IMR-90 (cell line): ENCODE results near the gene PTGDR. TPM values are rescaled to one million over a fixed set of nuclear protein-coding genes. Genes with fewer than 3 reads are reported as not detected.

Source experiments
- ATAC-seq: fragments of 200-7000 bp; cut with Tn5 transposase; 2 replicates; pipeline ENCODE4 v1.9.1; 2020; ENCODE audit warnings: low read depth, mild to moderate bottlenecking, moderate library complexity
- BruUV-seq: library from RNA; stranded (reverse); fragments of 400-500 nt; replicated peaks from 2 replicates; lab custom pipeline; 2021; lab: Mats Ljungman, UMichigan
- CTCF ChIA-PET: fragments of 300-600 bp; formaldehyde crosslinking; extraction: SDS; loops from one replicate; lab custom pipeline; 2021; ENCODE audit warnings: antibody characterized with exemption; lab: Yijun Ruan, JAX
- POLR2A ChIA-PET: fragments of 300-600 bp; sonication (Branson Sonifier 250); formaldehyde crosslinking; loops from one replicate; lab custom pipeline; 2022; ENCODE audit warnings: antibody characterized with exemption; ENCODE audit not compliant: unreplicated experiment; lab: Charles Lee
- DNase-seq: peaks from one replicate; pipeline ENCODE4 v3.0.0; 2013
- H2AFZ ChIP-seq: replicated peaks from 2 replicates; pipeline ENCODE3; 2013; ENCODE audit warnings: low read length, mild to moderate bottlenecking; ENCODE audit not compliant: poor library complexity
- H2AK5ac ChIP-seq: 2 replicates; pipeline ENCODE4 v1.6.1; 2013; ENCODE audit warnings: low read depth, low read length, inconsistent platforms
- H2AK9ac ChIP-seq: replicated peaks from 2 replicates; pipeline ENCODE3; 2013; ENCODE audit warnings: mild to moderate bottlenecking, low read depth, low read length, moderate library complexity; ENCODE audit not compliant: poor library complexity
- H2BK120ac ChIP-seq: 2 replicates; pipeline ENCODE4 v1.6.1; 2013; ENCODE audit warnings: low read depth, low read length, inconsistent platforms
- H2BK15ac ChIP-seq: 3 replicates; pipeline ENCODE4 v1.6.1; 2013; ENCODE audit warnings: low read depth, low read length, inconsistent platforms
- H2BK20ac ChIP-seq: 2 replicates; pipeline ENCODE4 v1.6.1; 2013; ENCODE audit warnings: low read depth, mild to moderate bottlenecking, inconsistent platforms, low read length, moderate library complexity
- H2BK5ac ChIP-seq: 2 replicates; pipeline ENCODE4 v1.6.1; 2013; ENCODE audit warnings: mild to moderate bottlenecking, low read depth, low read length, inconsistent platforms; ENCODE audit not compliant: poor library complexity, severe bottlenecking
- H3K14ac ChIP-seq: replicated peaks from 2 replicates; pipeline ENCODE4 v1.6.1; 2013; ENCODE audit warnings: low read depth, low read length, inconsistent platforms
- H3K18ac ChIP-seq: 2 replicates; pipeline ENCODE4 v1.6.1; 2013; ENCODE audit warnings: low read depth, low read length, control low read depth
- H3K23ac ChIP-seq: 2 replicates; pipeline ENCODE4 v1.6.1; 2013; ENCODE audit warnings: low read depth, low read length, inconsistent platforms
- H3K27ac ChIP-seq: 2 replicates; pipeline ENCODE4 v1.5.1; 2013; ENCODE audit warnings: mild to moderate bottlenecking, control low read depth, low read length; ENCODE audit not compliant: insufficient read depth
- H3K27me3 ChIP-seq: 2 replicates; pipeline ENCODE4 v1.6.1; 2013; ENCODE audit warnings: low read length; ENCODE audit not compliant: control insufficient read depth, insufficient read depth
- H3K36me3 ChIP-seq: 2 replicates; pipeline ENCODE4 v1.6.1; 2013; ENCODE audit warnings: low read length, mixed read lengths; ENCODE audit not compliant: control insufficient read depth, insufficient read depth
- H3K4ac ChIP-seq: 2 replicates; pipeline ENCODE4 v1.6.1; 2013; ENCODE audit warnings: low read depth, low read length, inconsistent platforms
- H3K4me1 ChIP-seq: 2 replicates; pipeline ENCODE4 v1.6.1; 2013; ENCODE audit warnings: low read length, mixed read lengths; ENCODE audit not compliant: control insufficient read depth, insufficient read depth
- H3K4me2 ChIP-seq: 2 replicates; pipeline ENCODE4 v1.6.1; 2013; ENCODE audit warnings: low read depth, mild to moderate bottlenecking, control low read depth, low read length, moderate library complexity
- H3K4me3 ChIP-seq: 2 replicates; pipeline ENCODE4 v1.5.1; 2013; ENCODE audit warnings: low read depth, mild to moderate bottlenecking, control low read depth, low read length, moderate library complexity; ENCODE audit not compliant: insufficient read depth
- H3K56ac ChIP-seq: 2 replicates; pipeline ENCODE4 v1.6.1; 2013; ENCODE audit warnings: low read length, inconsistent platforms; ENCODE audit not compliant: insufficient read depth; ENCODE audit errors: extremely low read depth
- H3K79me1 ChIP-seq, 2 experiments: 2 replicates each; pipeline ENCODE4 v1.6.1; 2013; ENCODE audit warnings: low read length in 2 of 2, inconsistent platforms in 1 of 2, low read depth in 1 of 2
- H3K9ac ChIP-seq: 2 replicates; pipeline ENCODE4 v1.6.1; 2013; ENCODE audit warnings: low read depth, low read length, control low read depth
- H3K9me1 ChIP-seq: 2 replicates; pipeline ENCODE4 v1.6.1; 2013; ENCODE audit warnings: low read length, inconsistent platforms; ENCODE audit not compliant: insufficient read depth
- H3K9me3 ChIP-seq: 2 replicates; pipeline ENCODE4 v1.6.1; 2013; ENCODE audit warnings: low read length; ENCODE audit not compliant: control insufficient read depth, insufficient read depth
- H4K20me1 ChIP-seq: 2 replicates; pipeline ENCODE4 v1.6.1; 2013; ENCODE audit warnings: low read length, inconsistent platforms; ENCODE audit not compliant: insufficient read depth
- H4K5ac ChIP-seq: 2 replicates; pipeline ENCODE4 v1.6.1; 2013; ENCODE audit warnings: mild to moderate bottlenecking, low read depth, low read length, control low read depth
- H4K8ac ChIP-seq, 2 experiments: 2 replicates each; pipeline ENCODE4 v1.6.1; 2013; ENCODE audit warnings: low read depth in 2 of 2, low read length in 2 of 2, control low read depth in 1 of 2, inconsistent platforms in 1 of 2
- H4K91ac ChIP-seq: 2 replicates; pipeline ENCODE4 v1.6.1; 2013; ENCODE audit warnings: low read depth, low read length, inconsistent platforms; ENCODE audit not compliant: insufficient read depth
- BHLHE40 ChIP-seq: fragments of 150-350 bp; IDR thresholded peaks from 2 replicates; pipeline ENCODE4 v1.6.1; 2016; ENCODE audit warnings: mild to moderate bottlenecking, low read depth, low read length
- CHD1 ChIP-seq: IDR thresholded peaks from 2 replicates; pipeline ENCODE4 v1.6.1; 2012; ENCODE audit warnings: low read depth, low read length, improper control_type of control experiment
- MAFK ChIP-seq: IDR thresholded peaks from 2 replicates; pipeline ENCODE4 v1.6.1; 2012; ENCODE audit warnings: low read depth, low read length, improper control_type of control experiment
- MAZ ChIP-seq: IDR thresholded peaks from 2 replicates; pipeline ENCODE4 v1.6.1; 2012; ENCODE audit warnings: low read depth, mild to moderate bottlenecking, low read length, improper control_type of control experiment, moderate library complexity, borderline replicate concordance
- MXI1 ChIP-seq: IDR thresholded peaks from 2 replicates; pipeline ENCODE4 v1.6.1; 2012; ENCODE audit warnings: low read depth, mild to moderate bottlenecking, low read length, moderate library complexity, borderline replicate concordance
- NFE2L2 ChIP-seq: fragments of 150-350 bp; IDR thresholded peaks from 2 replicates; pipeline ENCODE4 v1.6.1; 2016; ENCODE audit warnings: low read depth, mild to moderate bottlenecking, low read length
- POLR2A ChIP-seq: IDR thresholded peaks from 2 replicates; pipeline ENCODE4 v1.6.1; 2012; ENCODE audit warnings: mild to moderate bottlenecking, low read depth, low read length
- RCOR1 ChIP-seq: IDR thresholded peaks from 2 replicates; pipeline ENCODE4 v1.6.1; 2012; ENCODE audit warnings: mild to moderate bottlenecking, low read length, improper control_type of control experiment; ENCODE audit not compliant: insufficient replicate concordance
- RFX5 ChIP-seq: IDR thresholded peaks from 2 replicates; pipeline ENCODE4 v1.8.0; 2012; ENCODE audit warnings: low read depth, mild to moderate bottlenecking, low read length, moderate library complexity
- SMC3 ChIP-seq: fragments of 150-350 bp; IDR thresholded peaks from 2 replicates; pipeline ENCODE4 v1.6.1; 2016; ENCODE audit warnings: low read depth, mild to moderate bottlenecking, antibody characterized with exemption, low read length, moderate library complexity
- dilution Hi-C: fragments of 300-500 bp; cut with HindIII; formaldehyde crosslinking; loops from one replicate; pipeline ENCODE4 v1.14.3; 2018; ENCODE audit warnings: low sequenced_read_pairs; ENCODE audit not compliant: unreplicated experiment
- in situ Hi-C: fragments of 300-500 bp; cut with MboI; formaldehyde crosslinking; loops from 3 replicates; pipeline ENCODE4 v1.14.3; 2019; ENCODE audit warnings: low sequenced_read_pairs, inconsistent platforms, mixed read lengths
- intact Hi-C: fragments of 100-400 bp; cut with micrococcal nuclease; formaldehyde crosslinking; loops from 2 replicates; pipeline ENCODE4 v1.10.0; 2022
- polyA plus RNA-seq, 3 experiments: library from polyadenylated mRNA; depleted of rRNA; stranded (reverse); fragments of >200 nt; gene quantifications; 2 replicates each; pipeline ENCODE4 v1.2.3, GENCODE V29; 2012; ENCODE audit warnings: low replicate concordance in 1 of 3
- total RNA-seq: library from RNA; depleted of rRNA; stranded (reverse); fragments of >200 nt; gene quantifications from 2 replicates; pipeline ENCODE4 v1.2.3, GENCODE V29; 2012
- TF ChIP-seq, protein P1 (sequence below): fragments of 150-350 bp; IDR thresholded peaks from 2 replicates; pipeline ENCODE4 v1.6.1; 2017; ENCODE audit warnings: mild to moderate bottlenecking, antibody characterized with exemption, low read length, low read depth
- TF ChIP-seq, protein P2 (sequence below): conservative IDR thresholded peaks from 2 replicates; pipeline ENCODE4 v1.5.1; 2012; ENCODE audit warnings: mild to moderate bottlenecking, low read depth, low read length, improper control_type of control experiment
- TF ChIP-seq, protein P3 (sequence below): fragments of 150-350 bp; IDR thresholded peaks from 2 replicates; pipeline ENCODE4 v1.6.1; 2016; ENCODE audit warnings: low read depth, mild to moderate bottlenecking, low read length, moderate library complexity, borderline replicate concordance

PTGDR gene
- total and polyA plus RNA-seq, 2 of the 4 experiments (the other 2 are of a cell fraction), result not detected

DNA sequence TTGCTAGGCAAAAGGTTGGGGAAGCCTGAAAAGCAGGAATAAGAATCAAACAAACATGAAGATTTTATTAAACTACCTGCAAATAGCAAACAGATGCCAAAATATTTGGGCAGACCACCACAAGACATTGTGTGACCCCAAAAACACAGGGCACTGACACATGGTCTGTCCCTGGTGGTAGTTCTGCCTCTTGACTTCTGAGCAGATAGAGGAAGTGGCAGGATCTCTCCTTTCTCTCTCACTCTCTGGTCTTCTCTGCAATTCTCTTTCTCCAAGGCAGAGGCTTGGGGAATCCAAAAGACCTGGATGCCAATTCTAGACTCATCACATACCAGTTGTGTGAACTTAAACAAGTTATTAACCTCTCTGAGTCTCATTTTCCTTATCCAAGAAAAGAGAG lies 4.3 kb upstream of the PTGDR start:
- TF ChIP-seq POLR2A (no peak), RFX5 (no peak), NFE2L2 (no peak), MAFK (no peak), SMC3 (no peak), RCOR1 (no peak), CHD1 (no peak), MAZ (no peak), BHLHE40 (no peak), MXI1 (no peak)
- TF ChIP-seq, protein P1, sequence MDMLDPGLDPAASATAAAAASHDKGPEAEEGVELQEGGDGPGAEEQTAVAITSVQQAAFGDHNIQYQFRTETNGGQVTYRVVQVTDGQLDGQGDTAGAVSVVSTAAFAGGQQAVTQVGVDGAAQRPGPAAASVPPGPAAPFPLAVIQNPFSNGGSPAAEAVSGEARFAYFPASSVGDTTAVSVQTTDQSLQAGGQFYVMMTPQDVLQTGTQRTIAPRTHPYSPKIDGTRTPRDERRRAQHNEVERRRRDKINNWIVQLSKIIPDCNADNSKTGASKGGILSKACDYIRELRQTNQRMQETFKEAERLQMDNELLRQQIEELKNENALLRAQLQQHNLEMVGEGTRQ, result no peak
- TF ChIP-seq, protein P2, sequence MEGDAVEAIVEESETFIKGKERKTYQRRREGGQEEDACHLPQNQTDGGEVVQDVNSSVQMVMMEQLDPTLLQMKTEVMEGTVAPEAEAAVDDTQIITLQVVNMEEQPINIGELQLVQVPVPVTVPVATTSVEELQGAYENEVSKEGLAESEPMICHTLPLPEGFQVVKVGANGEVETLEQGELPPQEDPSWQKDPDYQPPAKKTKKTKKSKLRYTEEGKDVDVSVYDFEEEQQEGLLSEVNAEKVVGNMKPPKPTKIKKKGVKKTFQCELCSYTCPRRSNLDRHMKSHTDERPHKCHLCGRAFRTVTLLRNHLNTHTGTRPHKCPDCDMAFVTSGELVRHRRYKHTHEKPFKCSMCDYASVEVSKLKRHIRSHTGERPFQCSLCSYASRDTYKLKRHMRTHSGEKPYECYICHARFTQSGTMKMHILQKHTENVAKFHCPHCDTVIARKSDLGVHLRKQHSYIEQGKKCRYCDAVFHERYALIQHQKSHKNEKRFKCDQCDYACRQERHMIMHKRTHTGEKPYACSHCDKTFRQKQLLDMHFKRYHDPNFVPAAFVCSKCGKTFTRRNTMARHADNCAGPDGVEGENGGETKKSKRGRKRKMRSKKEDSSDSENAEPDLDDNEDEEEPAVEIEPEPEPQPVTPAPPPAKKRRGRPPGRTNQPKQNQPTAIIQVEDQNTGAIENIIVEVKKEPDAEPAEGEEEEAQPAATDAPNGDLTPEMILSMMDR, result no peak
- TF ChIP-seq, protein P3, sequence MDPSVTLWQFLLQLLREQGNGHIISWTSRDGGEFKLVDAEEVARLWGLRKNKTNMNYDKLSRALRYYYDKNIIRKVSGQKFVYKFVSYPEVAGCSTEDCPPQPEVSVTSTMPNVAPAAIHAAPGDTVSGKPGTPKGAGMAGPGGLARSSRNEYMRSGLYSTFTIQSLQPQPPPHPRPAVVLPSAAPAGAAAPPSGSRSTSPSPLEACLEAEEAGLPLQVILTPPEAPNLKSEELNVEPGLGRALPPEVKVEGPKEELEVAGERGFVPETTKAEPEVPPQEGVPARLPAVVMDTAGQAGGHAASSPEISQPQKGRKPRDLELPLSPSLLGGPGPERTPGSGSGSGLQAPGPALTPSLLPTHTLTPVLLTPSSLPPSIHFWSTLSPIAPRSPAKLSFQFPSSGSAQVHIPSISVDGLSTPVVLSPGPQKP, result no peak
- DNase-seq (no peak), ATAC-seq (no peak)
- no peak overlapping the region for H3K4ac ChIP-seq
- H3K27me3 ChIP-seq, result peaks cover 37% of the 10 kb centered on the region
- CTCF ChIA-PET, result no interaction called here
- no peak overlapping the region for H2BK20ac ChIP-seq
- no peak overlapping the region for H2AK5ac ChIP-seq
- no peak overlapping the region for H2BK15ac ChIP-seq
- H3K27ac ChIP-seq, result no peak overlapping the region
- no peak overlapping the region for H4K5ac ChIP-seq
- POLR2A ChIA-PET, result no interaction called here
- 0 out of 2 replicates have a peak, but pooled peaks cover 3% of the 10 kb centered on the region for H3K9me1 ChIP-seq
- H3K79me1 ChIP-seq, result no peaks in the 10 kb centered on the region
- H2BK120ac ChIP-seq, result no peak overlapping the region
- H2AFZ ChIP-seq, result no peak overlapping the region
- dilution Hi-C loops (no loop called here), intact Hi-C loops (no loop called here), in situ Hi-C loops (no loop called here)
- H3K4me2 ChIP-seq, result no peak overlapping the region
- no peak overlapping the region for H4K91ac ChIP-seq
- no peaks in the 10 kb centered on the region for H3K36me3 ChIP-seq
- no peak overlapping the region for H2AK9ac ChIP-seq
- H3K14ac ChIP-seq, result no peak overlapping the region
- no peak overlapping the region for H3K23ac ChIP-seq
- no peak overlapping the region for H3K4me3 ChIP-seq
- no peaks in the 10 kb centered on the region for H3K9me3 ChIP-seq
- H3K56ac ChIP-seq, result no peak overlapping the region
- peaks cover 4% of the 10 kb centered on the region; the same call in 1 of the 2 replicates for H3K4me1 ChIP-seq
- H4K8ac ChIP-seq, result no peak overlapping the region
- H3K18ac ChIP-seq, result no peak overlapping the region
- no peak overlapping the region for H2BK5ac ChIP-seq
- H3K9ac ChIP-seq, result no peak overlapping the region
- no TSS peak for BruUV-seq
- no peaks in the 10 kb centered on the region for H4K20me1 ChIP-seq
